Nephron (organoid): ENCODE measurements around the gene OR52M1.

Experiments used
- H3K27ac Mint-ChIP-seq, 3 experiments: 2 replicates each; pipeline ENCODE4 v1.8.0; 2020; ENCODE audit warnings: mixed read lengths in 3 of 3, mild to moderate bottlenecking in 2 of 3, moderate library complexity in 1 of 3
- H3K27me3 Mint-ChIP-seq: 2 replicates; pipeline ENCODE4 v1.8.0; 2021; ENCODE audit warnings: low read depth, mild to moderate bottlenecking, moderate library complexity, mixed read lengths
- H3K36me3 Mint-ChIP-seq: 2 replicates; pipeline ENCODE4 v1.8.0; 2020; ENCODE audit warnings: low read depth, mixed read lengths
- H3K4me1 Mint-ChIP-seq: 2 replicates; pipeline ENCODE4 v1.8.0; 2020; ENCODE audit warnings: mixed read lengths
- H3K4me3 Mint-ChIP-seq, 3 experiments: 2 replicates each; pipeline ENCODE4 v1.8.0; 2020; ENCODE audit warnings: mild to moderate bottlenecking in 3 of 3, mixed read lengths in 3 of 3, moderate library complexity in 2 of 3
- H3K9me3 Mint-ChIP-seq: 2 replicates; pipeline ENCODE4 v1.8.0; 2020; ENCODE audit warnings: mixed read lengths
- TF ChIP-seq, protein P1 (sequence below), 3 experiments: fragments of 200-600 bp; sonication (generic); IDR thresholded peaks; one replicate each; pipeline ENCODE4 v1.5.0; 2021; ENCODE audit warnings: antibody characterized with exemption in 3 of 3; ENCODE audit not compliant: unreplicated experiment in 3 of 3

Gene OR52M1

DNA sequence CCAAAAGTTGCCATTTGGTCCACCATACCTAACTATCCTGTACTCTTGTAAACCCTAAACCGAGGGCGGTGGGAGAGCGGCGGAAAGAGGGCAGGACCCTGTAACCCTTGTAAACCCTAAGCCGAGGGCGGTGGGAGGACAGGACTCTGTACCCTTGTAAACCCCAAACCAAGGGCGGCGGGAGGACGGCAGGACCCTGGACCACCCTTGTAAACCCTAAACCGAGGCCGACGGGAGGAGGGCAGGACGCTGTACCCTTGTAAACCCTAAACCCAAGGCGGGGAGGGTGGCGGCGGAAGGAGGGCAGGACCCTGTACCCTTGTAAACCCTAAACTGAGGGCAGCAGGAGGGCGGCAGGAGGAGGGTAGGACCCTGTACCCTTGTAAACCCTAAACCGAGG lies 24.1 kb downstream of the OR52M1 start:
- Mint-ChIP-seq H3K9me3 (peaks cover 5% of the 10 kb centered on the region), H3K27ac (no peak overlapping the region), H3K36me3 (no peaks in the 10 kb centered on the region), H3K27me3 (no peaks in the 10 kb centered on the region), H3K4me3 (no peak overlapping the region), H3K4me1 (no peaks in the 10 kb centered on the region)
- TF ChIP-seq, protein P1, sequence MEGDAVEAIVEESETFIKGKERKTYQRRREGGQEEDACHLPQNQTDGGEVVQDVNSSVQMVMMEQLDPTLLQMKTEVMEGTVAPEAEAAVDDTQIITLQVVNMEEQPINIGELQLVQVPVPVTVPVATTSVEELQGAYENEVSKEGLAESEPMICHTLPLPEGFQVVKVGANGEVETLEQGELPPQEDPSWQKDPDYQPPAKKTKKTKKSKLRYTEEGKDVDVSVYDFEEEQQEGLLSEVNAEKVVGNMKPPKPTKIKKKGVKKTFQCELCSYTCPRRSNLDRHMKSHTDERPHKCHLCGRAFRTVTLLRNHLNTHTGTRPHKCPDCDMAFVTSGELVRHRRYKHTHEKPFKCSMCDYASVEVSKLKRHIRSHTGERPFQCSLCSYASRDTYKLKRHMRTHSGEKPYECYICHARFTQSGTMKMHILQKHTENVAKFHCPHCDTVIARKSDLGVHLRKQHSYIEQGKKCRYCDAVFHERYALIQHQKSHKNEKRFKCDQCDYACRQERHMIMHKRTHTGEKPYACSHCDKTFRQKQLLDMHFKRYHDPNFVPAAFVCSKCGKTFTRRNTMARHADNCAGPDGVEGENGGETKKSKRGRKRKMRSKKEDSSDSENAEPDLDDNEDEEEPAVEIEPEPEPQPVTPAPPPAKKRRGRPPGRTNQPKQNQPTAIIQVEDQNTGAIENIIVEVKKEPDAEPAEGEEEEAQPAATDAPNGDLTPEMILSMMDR (IDR thresholded peaks at IDR 0.05; ENCODE audit: unreplicated experiment in 3 of 3): no peak

DNA sequence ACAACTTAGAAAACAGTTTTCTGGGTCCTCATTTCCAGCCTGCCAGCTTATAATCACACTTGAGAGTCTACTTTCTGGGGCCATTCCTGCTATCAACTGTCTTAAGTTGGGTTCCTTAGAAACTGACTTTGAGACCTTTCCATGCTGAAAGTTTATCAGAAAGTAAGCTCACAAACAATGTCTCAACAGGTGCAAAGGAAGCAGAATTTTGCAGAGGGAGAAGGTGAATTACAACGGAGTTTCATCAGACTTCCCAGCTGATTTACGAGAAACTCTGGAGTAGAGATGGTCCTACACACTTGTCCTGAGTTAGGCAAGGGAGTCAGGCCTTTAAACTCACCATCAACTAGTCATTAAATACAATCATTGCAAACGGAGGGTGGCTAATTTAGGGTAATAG lies 31.9 kb downstream of the OR52M1 start:
- Mint-ChIP-seq H3K4me3 (no peak overlapping the region), H3K27ac (no peak overlapping the region), H3K4me1 (no peaks in the 10 kb centered on the region)

DNA sequence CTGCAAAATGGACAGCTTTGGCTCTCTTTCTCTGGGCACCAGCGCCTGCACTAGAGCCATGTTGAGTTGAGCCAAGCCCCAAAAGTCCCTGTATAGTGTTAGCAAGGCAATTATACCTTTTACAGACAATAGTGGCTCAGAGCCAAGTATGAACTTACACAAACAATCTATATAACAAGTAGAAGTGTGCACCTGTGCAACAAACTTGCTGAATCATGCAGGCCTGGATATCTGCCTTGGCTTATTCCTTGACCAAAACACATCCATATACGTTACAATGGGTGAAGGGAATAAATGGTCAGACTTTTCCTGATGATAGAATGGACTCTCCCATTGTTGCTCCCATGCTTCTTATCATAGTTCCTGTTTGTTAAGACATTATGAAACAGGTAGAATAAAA lies 32.8 kb downstream of the OR52M1 start:
- no peaks in the 10 kb centered on the region for H3K4me1 Mint-ChIP-seq
- H3K27me3 Mint-ChIP-seq: peaks cover 24% of the 10 kb centered on the region
- H3K9me3 Mint-ChIP-seq: no peaks in the 10 kb centered on the region
- no peaks in the 10 kb centered on the region for H3K36me3 Mint-ChIP-seq
- no peak overlapping the region for H3K4me3 Mint-ChIP-seq
- no peak overlapping the region for H3K27ac Mint-ChIP-seq
- TF ChIP-seq, protein P1 (IDR thresholded peaks at IDR 0.05; ENCODE audit: unreplicated experiment in 3 of 3): no peak

More for the DNA sequence above, 31.9 kb downstream of the OR52M1 start:
- Mint-ChIP-seq H3K36me3 (no peaks in the 10 kb centered on the region), H3K9me3 (no peaks in the 10 kb centered on the region), H3K27me3 (peaks cover 23% of the 10 kb centered on the region)
- TF ChIP-seq, protein P1 (IDR thresholded peaks at IDR 0.05; ENCODE audit: unreplicated experiment in 3 of 3): no peak

DNA sequence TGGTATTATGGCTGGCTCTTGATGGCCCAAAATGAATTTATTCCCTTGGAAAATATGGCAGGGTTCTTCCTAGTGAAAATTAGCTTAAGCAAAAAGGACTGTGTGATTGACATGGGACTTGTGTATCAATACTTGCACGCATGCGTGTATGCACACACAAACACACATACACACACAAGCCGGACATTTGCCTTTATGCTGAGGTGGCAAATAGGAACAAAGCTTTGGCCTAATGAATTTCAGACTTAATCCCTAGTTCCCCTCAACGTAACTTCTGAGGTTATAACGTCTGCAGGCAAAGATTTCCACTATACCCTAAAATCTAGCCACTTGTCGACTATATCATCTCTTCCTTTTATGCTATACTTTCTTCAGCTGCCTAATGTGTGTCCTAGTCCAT lies 33.6 kb downstream of the OR52M1 start:
- no peak overlapping the region for H3K4me3 Mint-ChIP-seq
- no peaks in the 10 kb centered on the region for H3K9me3 Mint-ChIP-seq
- no peaks in the 10 kb centered on the region for H3K4me1 Mint-ChIP-seq
- TF ChIP-seq, protein P1 (IDR thresholded peaks at IDR 0.05; ENCODE audit: unreplicated experiment in 3 of 3): no peak
- no peaks in the 10 kb centered on the region for H3K36me3 Mint-ChIP-seq
- H3K27me3 Mint-ChIP-seq: peaks cover 24% of the 10 kb centered on the region
- H3K27ac Mint-ChIP-seq: no peak overlapping the region

DNA sequence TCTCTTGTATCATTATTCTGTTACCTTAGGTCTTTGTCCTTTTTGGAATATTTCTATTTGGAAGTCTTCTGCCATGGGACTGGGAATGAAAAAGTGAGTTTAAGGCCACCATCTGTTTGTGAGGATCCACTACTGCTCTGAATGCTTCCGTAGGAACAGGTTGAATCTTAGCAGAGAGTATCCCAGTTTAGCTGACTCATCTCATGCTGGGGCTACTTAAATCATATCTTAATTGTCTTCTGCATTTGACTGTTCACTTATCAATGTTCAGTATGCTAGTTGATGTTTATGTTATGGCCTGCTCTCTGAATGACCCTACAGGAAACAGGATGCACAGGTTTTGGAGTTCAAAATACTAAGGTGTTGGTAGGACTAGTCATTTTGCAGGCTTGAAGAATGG lies 35.1 kb downstream of the OR52M1 start:
- H3K4me3 Mint-ChIP-seq: no peak overlapping the region
- H3K9me3 Mint-ChIP-seq: no peaks in the 10 kb centered on the region
- no peak overlapping the region for H3K27ac Mint-ChIP-seq

DNA sequence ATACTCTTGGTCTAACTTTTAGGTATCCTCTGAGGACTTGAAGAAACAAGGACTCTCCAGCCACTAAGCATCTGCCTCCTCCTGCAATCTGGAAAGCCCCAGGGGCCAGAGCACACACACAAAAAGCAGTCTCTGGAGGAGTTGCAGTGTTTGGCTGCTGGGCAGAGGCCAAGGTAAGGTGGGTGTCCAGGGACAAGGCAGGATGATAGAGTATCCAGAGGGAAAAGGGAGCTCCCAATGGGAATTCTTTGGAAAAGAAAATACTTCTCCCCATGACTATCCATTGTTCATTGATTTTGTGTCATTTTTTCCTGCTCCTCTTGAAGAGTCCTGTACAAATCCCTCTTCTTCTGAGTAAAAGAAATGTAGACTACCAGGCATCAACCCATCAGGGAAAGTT lies 36.5 kb downstream of the OR52M1 start, which contains the start of gene OR52I2:
TSS of gene OR52I2 (plus strand) at position 301 of the 400 bp plus-strand sequence.
- Mint-ChIP-seq H3K27me3 (peaks cover 19% of the 10 kb centered on the region), H3K4me3 (no peak within 1 kb of the TSS), H3K4me1 (no peaks in the 10 kb centered on the region), H3K9me3 (no peaks in the 10 kb centered on the region), H3K36me3 (no peaks in the 10 kb centered on the region), H3K27ac (no peak within 1 kb of the TSS)
- TF ChIP-seq, protein P1 (IDR thresholded peaks at IDR 0.05; ENCODE audit: unreplicated experiment in 3 of 3): no peak

More for the DNA sequence above, 35.1 kb downstream of the OR52M1 start:
- Mint-ChIP-seq H3K27me3 (peaks cover 29% of the 10 kb centered on the region), H3K36me3 (no peaks in the 10 kb centered on the region), H3K4me1 (no peaks in the 10 kb centered on the region)
- TF ChIP-seq, protein P1 (IDR thresholded peaks at IDR 0.05; ENCODE audit: unreplicated experiment in 3 of 3): no peak
